Naive thymus-derived CD8-positive, alpha-beta T cell (primary cell): ENCODE measurements around the gene DENND1C. TPM values are rescaled to one million over a fixed set of nuclear protein-coding genes. Genes with fewer than 3 reads are reported as not detected.

Experiments
- ATAC-seq, 2 donors: fragments of 150-1000 bp; cut with Tn5 transposase in 1 of 2; sonication (Bioruptor Pico), chemical (Tn5 transposase) in 1 of 2; 1 replicate in 1 of 2; 2 replicates in 1 of 2; pipeline ENCODE4 v1.10.0; 2021; ENCODE audit warnings: mild to moderate bottlenecking in 2 of 2, moderate library complexity in 2 of 2
- POLR2A ChIA-PET: fragments of 350-600 bp; sonication (Branson Sonifier 250); formaldehyde crosslinking; loops from one replicate; lab custom pipeline; 2021; ENCODE audit warnings: antibody characterized with exemption; lab: Charles Lee
- DNase-seq, 10 donors: peaks; one replicate each; pipeline versions ENCODE4 v3.0.0 to v3.0.0-alpha.2; 2020 to 2022
- H3K27ac Mint-ChIP-seq, 10 donors: one replicate each; pipeline ENCODE4 v1.8.0; 2020 to 2022; ENCODE audit warnings: mild to moderate bottlenecking in 10 of 10, mixed read lengths in 10 of 10, moderate library complexity in 4 of 10, inconsistent platforms in 1 of 10
- H3K27me3 Mint-ChIP-seq, 5 donors: one replicate each; pipeline ENCODE4 v1.8.0; 2021 to 2022; ENCODE audit warnings: mixed read lengths in 5 of 5
- H3K36me3 Mint-ChIP-seq, 3 donors: one replicate each; pipeline ENCODE4 v1.8.0; 2020 to 2022; ENCODE audit warnings: mixed read lengths in 3 of 3, mild to moderate bottlenecking in 2 of 3, inconsistent platforms in 1 of 3
- H3K4me1 Mint-ChIP-seq, 4 donors: one replicate each; pipeline ENCODE4 v1.8.0; 2021 to 2022; ENCODE audit warnings: mixed read lengths in 4 of 4
- H3K4me3 Mint-ChIP-seq, 10 donors: one replicate each; pipeline ENCODE4 v1.8.0; 2020 to 2022; ENCODE audit warnings: mild to moderate bottlenecking in 10 of 10, mixed read lengths in 10 of 10, moderate library complexity in 6 of 10, inconsistent platforms in 1 of 10
- H3K9me3 Mint-ChIP-seq, 9 donors: one replicate each; pipeline ENCODE4 v1.8.0; 2020 to 2022; ENCODE audit warnings: mixed read lengths in 9 of 9, mild to moderate bottlenecking in 3 of 9, inconsistent platforms in 1 of 9, moderate library complexity in 1 of 9
- polyA plus RNA-seq, 3 donors: library from polyadenylated mRNA; unstranded; fragments of 300-500 nt; fragmentation: Illumina TruSeq; gene quantifications; one replicate each; pipeline ENCODE4 v1.2.3, GENCODE V29; 2021
- total RNA-seq, 8 experiments: library from RNA in 2 of 8; stranded (reverse) in 2 of 8; gene quantifications; one replicate each; pipeline ENCODE4 v1.2.3 and lab custom pipeline; 2021 to 2026

DENND1C gene
- total and polyA plus RNA-seq, 5 experiments from 2014 or later, result 35.4 to 110 (median 105) TPM

GRCh38 chr19:6458695-6459261 lies 22.8 kb downstream of the DENND1C start:
- DNase-seq, result no peak
- Mint-ChIP-seq H3K9me3 (peaks cover 0 to 19% (median 5%) of the 10 kb centered on the region in 9 donors), H3K27me3 (no peaks in the 10 kb centered on the region), H3K4me3 (peak overlapping the region; percentile 85 to 95 (median 90)), H3K36me3 (peaks cover 14 to 39% (median 27%) of the 10 kb centered on the region in 3 donors), H3K27ac (peak overlapping the region; percentile 8 to 93 (median 89)), H3K4me1 (peaks cover 13 to 31% (median 23%) of the 10 kb centered on the region in 4 donors)
- POLR2A ChIA-PET, result interaction anchor here (0.7 to 2.7 kb wide), 5 partner anchors 23 to 1222 kb away, joined by 3 to 24 read pairs (median 3); partner anchors contain the start of genes DENND1C and KHSRP
- no peak for ATAC-seq

DNA sequence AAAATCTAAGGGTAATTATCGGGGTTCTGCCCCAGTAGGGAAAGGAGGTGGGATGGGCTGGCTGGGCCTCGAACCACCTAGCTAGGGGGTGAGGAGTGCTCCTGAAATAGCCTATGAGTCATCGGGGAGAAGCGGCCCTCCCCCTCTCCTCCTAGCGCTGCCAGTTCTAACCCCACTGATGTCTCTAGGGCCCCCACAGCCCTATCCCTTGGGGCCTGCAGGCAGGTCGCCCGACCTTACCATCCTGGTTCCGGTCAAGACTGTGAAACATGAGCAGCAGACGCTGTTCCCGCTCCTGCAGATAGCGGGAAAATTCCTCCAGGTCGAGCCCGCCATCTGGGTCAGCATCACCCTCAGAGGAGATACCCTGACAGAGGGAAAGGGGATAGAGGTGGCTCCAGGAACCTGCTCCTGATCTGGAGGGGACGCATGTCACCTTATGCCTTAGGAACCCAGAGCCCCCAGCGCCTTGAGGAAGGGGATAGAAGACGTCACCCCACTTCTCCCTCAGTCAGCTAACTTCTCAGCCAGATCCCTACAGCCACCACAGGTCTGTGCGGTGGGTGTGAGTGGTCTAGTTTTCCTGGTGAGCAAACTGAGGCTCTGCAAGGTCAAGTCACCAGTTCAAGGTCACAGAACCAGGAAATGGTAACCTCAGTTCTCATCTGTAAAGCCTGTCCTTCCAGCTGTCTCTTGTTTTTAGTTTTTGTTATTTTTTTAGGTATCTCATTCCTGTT lies 23.5 kb downstream of the DENND1C start:
- H3K27me3 Mint-ChIP-seq, result no peaks in the 10 kb centered on the region
- H3K9me3 Mint-ChIP-seq, result peaks cover 0 to 21% (median 5%) of the 10 kb centered on the region in 9 donors
- H3K36me3 Mint-ChIP-seq, result peaks cover 14 to 45% (median 30%) of the 10 kb centered on the region in 3 donors
- H3K4me3 Mint-ChIP-seq, result peak overlapping the region; percentile 85 to 95 (median 90)
- DNase-seq (no peak), ATAC-seq (no peak)
- POLR2A ChIA-PET, result no interaction called here
- peaks cover 13 to 29% (median 22%) of the 10 kb centered on the region in 4 donors for H3K4me1 Mint-ChIP-seq
- H3K27ac Mint-ChIP-seq, result peak overlapping the region; percentile 11 to 93 (median 89)

- Mint-ChIP-seq H3K27ac (peak overlapping the region in 2 of 10 donors; percentile 12 to 77), H3K36me3 (peaks cover 14 to 49% (median 37%) of the 10 kb centered on the region in 3 donors), H3K27me3 (no peaks in the 10 kb centered on the region), H3K4me1 (peaks cover 13 to 29% (median 18%) of the 10 kb centered on the region in 4 donors), H3K4me3 (no peak overlapping the region), H3K9me3 (peaks cover 0 to 23% (median 5%) of the 10 kb centered on the region in 9 donors)
- DNase-seq (no peak), ATAC-seq (no peak)
- POLR2A ChIA-PET, result no interaction called here
Measured at GRCh38 chr19:6455924-6456323, 25.7 kb downstream of the DENND1C start.

- POLR2A ChIA-PET, result interaction anchor here (0.5 to 1.1 kb wide), 2 partner anchors 20 to 51 kb away, joined by 3 to 5 read pairs; no protein-coding TSS in a partner anchor
- no peak overlapping the region for H3K4me3 Mint-ChIP-seq
- DNase-seq, result no peak
- peaks cover 9 to 16% (median 11%) of the 10 kb centered on the region in 4 donors for H3K4me1 Mint-ChIP-seq
- H3K9me3 Mint-ChIP-seq, result peaks cover 0 to 23% (median 5%) of the 10 kb centered on the region in 9 donors
- H3K36me3 Mint-ChIP-seq, result peaks cover 14 to 52% (median 41%) of the 10 kb centered on the region in 3 donors
- ATAC-seq, result no peak
- peak overlapping the region in 1 of 10 donors; percentile 62 for H3K27ac Mint-ChIP-seq
- H3K27me3 Mint-ChIP-seq, result no peaks in the 10 kb centered on the region
Measured at GRCh38 chr19:6453951-6454565, 27.5 kb downstream of the DENND1C start.

GRCh38 chr19:6452899-6453298 lies 28.7 kb downstream of the DENND1C start:
- Mint-ChIP-seq H3K27ac (peak overlapping the region in 1 of 10 donors; percentile 64), H3K36me3 (peaks cover 14 to 52% (median 41%) of the 10 kb centered on the region in 3 donors), H3K27me3 (no peaks in the 10 kb centered on the region), H3K4me1 (peaks cover 0 to 4% (median 2%) of the 10 kb centered on the region in 4 donors), H3K9me3 (peaks cover 0 to 23% (median 5%) of the 10 kb centered on the region in 9 donors), H3K4me3 (no peak overlapping the region)
- DNase-seq (no peak), ATAC-seq (no peak)
- POLR2A ChIA-PET, result no interaction called here

DNA sequence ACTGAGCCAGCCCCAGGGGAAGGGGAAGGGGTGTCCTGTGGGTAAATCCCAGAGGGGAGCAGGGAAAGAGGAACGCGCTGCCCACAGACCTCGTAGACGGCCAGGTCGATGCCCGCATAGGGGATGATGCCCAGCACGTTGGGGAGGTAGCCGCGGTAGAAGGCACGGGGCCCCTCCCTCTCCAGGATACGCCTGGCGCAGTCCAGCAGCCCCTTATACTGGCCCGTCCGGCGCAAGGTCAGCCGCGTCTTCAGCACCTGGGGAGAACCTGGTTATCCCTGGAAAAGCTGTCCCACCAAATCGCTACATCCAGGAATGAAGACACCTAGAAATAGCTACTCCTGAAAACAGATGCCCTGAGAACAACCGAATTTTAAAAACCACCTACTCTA lies 29.4 kb downstream of the DENND1C start:
- Mint-ChIP-seq H3K9me3 (peaks cover 0 to 23% (median 5%) of the 10 kb centered on the region in 9 donors), H3K36me3 (peaks cover 14 to 48% (median 39%) of the 10 kb centered on the region in 3 donors), H3K27me3 (no peaks in the 10 kb centered on the region), H3K27ac (no peak overlapping the region), H3K4me3 (no peak overlapping the region), H3K4me1 (peaks cover 0 to 4% (median 0%) of the 10 kb centered on the region in 4 donors)
- DNase-seq (no peak), ATAC-seq (no peak)
- POLR2A ChIA-PET, result no interaction called here

GRCh38 chr19:6451583-6452222 lies 29.9 kb downstream of the DENND1C start:
- ATAC-seq (no peak), DNase-seq (no peak)
- POLR2A ChIA-PET, result no interaction called here
- Mint-ChIP-seq H3K36me3 (peaks cover 16 to 43% (median 38%) of the 10 kb centered on the region in 3 donors), H3K27me3 (no peaks in the 10 kb centered on the region), H3K27ac (peak overlapping the region in 1 of 10 donors; percentile 41), H3K4me3 (no peak overlapping the region), H3K4me1 (peaks cover 0 to 4% (median 0%) of the 10 kb centered on the region in 4 donors), H3K9me3 (peaks cover 0 to 23% (median 5%) of the 10 kb centered on the region in 9 donors)

DNA sequence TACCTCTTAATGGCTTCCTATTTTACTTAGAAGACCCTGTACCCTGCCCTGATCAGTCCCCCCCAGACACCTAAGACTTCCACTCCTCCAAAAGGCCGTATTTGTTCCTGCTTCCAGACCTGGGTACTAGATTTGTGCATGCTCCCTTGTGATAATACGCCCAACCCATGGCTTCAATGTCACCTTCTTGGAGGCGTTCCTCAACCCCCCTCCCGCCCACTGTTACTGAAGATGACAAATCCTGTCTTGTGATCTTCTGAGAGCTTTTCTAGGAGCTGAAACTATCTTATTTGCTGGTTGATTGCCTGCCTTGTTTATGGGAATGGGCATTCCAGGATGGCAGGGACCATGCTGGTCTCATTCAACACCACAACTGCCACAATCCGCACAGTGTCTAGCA lies 31.4 kb downstream of the DENND1C start:
- Mint-ChIP-seq H3K36me3 (peaks cover 15 to 41% (median 32%) of the 10 kb centered on the region in 3 donors), H3K9me3 (peaks cover 0 to 17% (median 2%) of the 10 kb centered on the region in 9 donors)
- POLR2A ChIA-PET, result no interaction called here

GRCh38 chr19:6448045-6448444 lies 33.5 kb downstream of the DENND1C start:
- no peak for ATAC-seq
- peaks cover 8 to 21% (median 16%) of the 10 kb centered on the region in 3 donors for H3K36me3 Mint-ChIP-seq
- H3K9me3 Mint-ChIP-seq, result peaks cover 0 to 2% (median 0%) of the 10 kb centered on the region in 9 donors
- POLR2A ChIA-PET, result no interaction called here
- H3K27ac Mint-ChIP-seq, result no peak overlapping the region
- peaks cover 0 to 4% (median 0%) of the 10 kb centered on the region in 4 donors for H3K4me1 Mint-ChIP-seq
- H3K27me3 Mint-ChIP-seq, result no peaks in the 10 kb centered on the region
- DNase-seq, result no peak
- H3K4me3 Mint-ChIP-seq, result no peak overlapping the region

More for the DNA sequence above, 31.4 kb downstream of the DENND1C start:
- Mint-ChIP-seq H3K4me1 (peaks cover 0 to 4% (median 0%) of the 10 kb centered on the region in 4 donors), H3K27ac (peak overlapping the region in 1 of 10 donors; percentile 52), H3K4me3 (no peak overlapping the region), H3K27me3 (no peaks in the 10 kb centered on the region)
- DNase-seq (no peak), ATAC-seq (no peak)

DNA sequence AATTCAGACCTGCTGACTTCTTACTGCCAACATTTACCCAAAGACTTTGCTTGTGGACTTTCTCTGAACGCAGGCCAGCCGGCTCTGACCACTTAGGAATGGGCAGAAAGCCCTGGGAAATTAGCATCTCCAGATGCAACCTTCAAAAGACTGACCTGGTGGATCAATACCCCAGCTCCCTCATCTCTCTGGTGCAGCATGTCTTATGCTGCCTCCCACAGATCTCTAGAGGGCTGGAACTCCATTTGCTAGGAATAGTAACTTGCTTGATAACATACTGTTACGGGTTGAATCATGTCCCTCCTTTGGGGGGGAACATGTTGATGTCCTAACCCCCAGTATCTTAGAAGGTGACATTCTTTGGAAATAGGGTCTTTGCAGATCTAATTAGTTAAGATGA lies 35.1 kb downstream of the DENND1C start:
- POLR2A ChIA-PET, result no interaction called here
- DNase-seq (no peak), ATAC-seq (no peak)
- Mint-ChIP-seq H3K27ac (peak overlapping the region in 1 of 10 donors; percentile 14), H3K4me1 (peaks cover 0 to 4% (median 0%) of the 10 kb centered on the region in 4 donors), H3K36me3 (peaks cover 8 to 17% (median 11%) of the 10 kb centered on the region in 3 donors), H3K9me3 (no peaks in the 10 kb centered on the region), H3K4me3 (no peak overlapping the region), H3K27me3 (no peaks in the 10 kb centered on the region)

DNA sequence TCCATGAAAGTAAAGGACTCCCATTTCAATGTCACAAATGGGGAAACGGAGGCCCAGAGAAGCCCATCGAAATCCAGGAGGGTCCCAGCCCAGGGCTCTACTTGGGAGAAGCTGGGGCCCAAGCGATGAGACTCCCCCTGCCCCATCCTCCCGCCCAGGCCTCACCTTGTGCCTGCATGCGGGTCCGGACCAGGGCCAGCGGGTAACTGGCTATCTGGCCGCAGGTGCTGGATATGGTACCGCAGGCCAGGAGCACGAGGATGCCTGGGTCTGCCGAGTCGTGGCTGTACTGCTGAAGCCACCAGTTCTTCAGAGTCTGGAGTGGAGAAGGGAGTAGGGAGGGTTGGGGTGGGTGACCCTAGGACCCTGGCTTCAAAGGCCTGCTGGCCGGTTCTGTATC lies 37.6 kb downstream of the DENND1C start:
- Mint-ChIP-seq H3K4me3 (no peak overlapping the region), H3K27ac (peak overlapping the region in 2 of 10 donors; percentile 70 to 83), H3K36me3 (peaks cover 6 to 14% (median 8%) of the 10 kb centered on the region in 3 donors), H3K9me3 (no peaks in the 10 kb centered on the region), H3K27me3 (no peaks in the 10 kb centered on the region), H3K4me1 (peaks cover 0 to 2% (median 0%) of the 10 kb centered on the region in 4 donors)
- no peak for DNase-seq
- ATAC-seq, result no peak
- POLR2A ChIA-PET, result no interaction called here

- Mint-ChIP-seq H3K36me3 (peaks cover 6 to 14% (median 8%) of the 10 kb centered on the region in 3 donors), H3K4me1 (peaks cover 0 to 2% (median 0%) of the 10 kb centered on the region in 4 donors), H3K4me3 (no peak overlapping the region), H3K27me3 (no peaks in the 10 kb centered on the region), H3K9me3 (no peaks in the 10 kb centered on the region), H3K27ac (no peak overlapping the region)
- POLR2A ChIA-PET, result no interaction called here
- DNase-seq, result no peak
- ATAC-seq, result no peak
Measured at GRCh38 chr19:6442087-6442688, 39.4 kb downstream of the DENND1C start.
